Osteocyte (in vitro differentiated cells): ENCODE measurements around the gene ZFYVE21. TPM values are rescaled to one million over a fixed set of nuclear protein-coding genes. Genes with fewer than 3 reads are reported as not detected.

Source experiments
- DNase-seq: peaks from one replicate; pipeline ENCODE4 v3.0.0; 2021; ENCODE audit warnings: mixed read lengths; ENCODE audit not compliant: unreplicated experiment; ENCODE audit errors: extremely low spot score
- H3K27ac Mint-ChIP-seq: one replicate; pipeline ENCODE4 v1.8.0; 2021; ENCODE audit warnings: mild to moderate bottlenecking, mixed read lengths; ENCODE audit not compliant: unreplicated experiment
- H3K27me3 Mint-ChIP-seq: one replicate; pipeline ENCODE4 v1.8.0; 2021; ENCODE audit warnings: mixed read lengths; ENCODE audit not compliant: unreplicated experiment
- H3K36me3 Mint-ChIP-seq: one replicate; pipeline ENCODE4 v1.8.0; 2021; ENCODE audit warnings: mixed read lengths; ENCODE audit not compliant: unreplicated experiment
- H3K4me1 Mint-ChIP-seq: one replicate; pipeline ENCODE4 v1.8.0; 2021; ENCODE audit warnings: mixed read lengths; ENCODE audit not compliant: unreplicated experiment
- H3K4me3 Mint-ChIP-seq: one replicate; pipeline ENCODE4 v1.8.0; 2021; ENCODE audit warnings: mild to moderate bottlenecking, moderate library complexity, mixed read lengths; ENCODE audit not compliant: unreplicated experiment
- H3K9me3 Mint-ChIP-seq: one replicate; pipeline ENCODE4 v1.8.0; 2021; ENCODE audit warnings: mixed read lengths; ENCODE audit not compliant: unreplicated experiment
- long read RNA-seq: library from polyadenylated mRNA; unstranded; transcript quantifications from one replicate; pipeline ENCODE4 v2.0.0, GENCODE V29; 2021
- total RNA-seq: library from RNA; stranded (reverse); gene quantifications from 2 replicates; pipeline ENCODE4 v1.2.1, GENCODE V29; 2021
- TF ChIP-seq, protein P1 (sequence below): fragments of 200-600 bp; sonication (generic); IDR thresholded peaks from 2 replicates; pipeline ENCODE4 v1.5.0; 2021; ENCODE audit warnings: antibody characterized with exemption, mild to moderate bottlenecking, moderate library complexity

The ZFYVE21 gene
- total RNA-seq, result 48.9 and 52.9 TPM in 2 replicates
- long read RNA-seq, transcript ZFYVE21-202 (7 exons, 1,383 nt), result major isoform, 215 of 223 reads
- long read RNA-seq, partial matches to known transcripts, result 2 of 223 reads
- long read RNA-seq, other reads (novel, unspliced or antisense), result 3 of 223 reads

DNA sequence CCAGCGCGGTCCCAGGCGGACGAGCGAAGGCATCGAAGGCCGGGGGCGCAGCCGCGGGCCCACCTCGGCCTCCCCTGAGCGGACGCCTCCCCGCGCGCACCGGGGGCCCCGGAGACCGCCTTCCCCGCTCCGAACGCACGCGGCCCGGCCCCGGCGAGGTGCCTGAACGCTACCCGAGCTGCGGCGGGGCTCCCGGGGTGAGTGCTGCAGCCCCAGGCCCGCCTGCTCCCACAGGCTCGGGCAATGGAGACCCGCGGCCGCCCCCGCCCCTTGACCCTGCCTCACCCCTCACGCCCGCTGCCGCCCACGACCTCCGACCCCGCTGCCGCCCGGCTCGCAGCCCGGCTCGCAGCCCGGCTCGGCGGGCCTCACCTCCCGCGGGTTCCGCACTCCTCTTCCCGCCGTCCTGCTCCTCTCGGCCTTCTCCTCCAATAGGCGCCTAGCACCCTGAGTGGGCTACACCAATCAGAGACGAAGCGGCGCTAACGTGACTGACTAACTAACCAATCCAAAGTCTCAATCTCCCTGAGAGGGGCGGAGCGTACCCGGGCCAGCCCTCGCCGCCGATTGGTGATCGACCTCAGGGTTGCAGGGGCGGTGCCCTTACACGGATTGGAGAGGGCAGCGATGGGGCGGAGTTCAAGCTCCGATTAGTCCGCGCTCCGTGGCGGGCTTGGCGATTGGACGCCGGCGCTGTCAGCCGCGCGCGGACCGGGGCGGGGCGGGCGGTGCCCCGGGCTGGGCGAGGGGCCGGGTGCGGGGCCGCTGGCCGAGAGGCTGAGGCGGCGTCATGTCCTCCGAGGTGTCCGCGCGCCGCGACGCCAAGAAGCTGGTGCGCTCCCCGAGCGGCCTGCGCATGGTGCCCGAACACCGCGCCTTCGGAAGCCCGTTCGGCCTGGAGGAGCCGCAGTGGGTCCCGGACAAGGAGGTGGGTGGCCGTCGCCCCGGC lies at the start of gene ZFYVE21, which contains the start of gene XRCC3:
TSS of gene ZFYVE21 (plus strand) at position 759 of the 949 bp plus-strand sequence. CDS start at position 791, 32 bp downstream.
TSS of gene XRCC3 (minus strand) at position 400 of the 949 bp plus-strand sequence. CDS start 4,364 bp downstream, outside the sequence.
- H3K9me3 Mint-ChIP-seq, result no peaks in the 10 kb centered on the region
- peaks cover 44% of the 10 kb centered on the region for H3K4me1 Mint-ChIP-seq
- TF ChIP-seq, protein P1, sequence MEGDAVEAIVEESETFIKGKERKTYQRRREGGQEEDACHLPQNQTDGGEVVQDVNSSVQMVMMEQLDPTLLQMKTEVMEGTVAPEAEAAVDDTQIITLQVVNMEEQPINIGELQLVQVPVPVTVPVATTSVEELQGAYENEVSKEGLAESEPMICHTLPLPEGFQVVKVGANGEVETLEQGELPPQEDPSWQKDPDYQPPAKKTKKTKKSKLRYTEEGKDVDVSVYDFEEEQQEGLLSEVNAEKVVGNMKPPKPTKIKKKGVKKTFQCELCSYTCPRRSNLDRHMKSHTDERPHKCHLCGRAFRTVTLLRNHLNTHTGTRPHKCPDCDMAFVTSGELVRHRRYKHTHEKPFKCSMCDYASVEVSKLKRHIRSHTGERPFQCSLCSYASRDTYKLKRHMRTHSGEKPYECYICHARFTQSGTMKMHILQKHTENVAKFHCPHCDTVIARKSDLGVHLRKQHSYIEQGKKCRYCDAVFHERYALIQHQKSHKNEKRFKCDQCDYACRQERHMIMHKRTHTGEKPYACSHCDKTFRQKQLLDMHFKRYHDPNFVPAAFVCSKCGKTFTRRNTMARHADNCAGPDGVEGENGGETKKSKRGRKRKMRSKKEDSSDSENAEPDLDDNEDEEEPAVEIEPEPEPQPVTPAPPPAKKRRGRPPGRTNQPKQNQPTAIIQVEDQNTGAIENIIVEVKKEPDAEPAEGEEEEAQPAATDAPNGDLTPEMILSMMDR, result no peak
- no peaks in the 10 kb centered on the region for H3K36me3 Mint-ChIP-seq
- H3K4me3 Mint-ChIP-seq, result peak within 1 kb of the TSS; percentile 79
- peak within 1 kb of the TSS; percentile 68 for H3K27ac Mint-ChIP-seq
- no peaks in the 10 kb centered on the region for H3K27me3 Mint-ChIP-seq
- peak; percentile 100 for DNase-seq

DNA sequence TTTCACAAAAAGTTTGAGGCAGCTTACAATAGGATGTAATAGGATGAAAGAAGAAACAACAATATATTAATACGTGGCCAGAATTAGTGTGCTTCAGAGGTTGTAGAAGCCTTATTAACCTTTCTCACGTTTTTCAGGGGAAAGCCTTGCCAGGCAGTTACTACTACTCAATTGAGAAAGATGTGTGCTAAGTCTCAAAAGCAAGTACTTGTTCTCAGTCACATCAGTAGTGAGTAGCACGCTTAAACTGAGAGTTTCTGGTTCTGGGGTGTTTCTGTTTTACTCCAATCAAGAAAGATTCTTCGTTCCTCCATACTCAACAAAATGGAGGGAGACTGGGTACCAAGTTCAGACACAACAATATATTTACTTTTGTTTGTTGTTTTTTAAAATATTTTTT lies 47.9 kb upstream of the ZFYVE21 start:
- H3K4me1 Mint-ChIP-seq, result peaks cover 30% of the 10 kb centered on the region
- no peak overlapping the region for H3K4me3 Mint-ChIP-seq
- no peaks in the 10 kb centered on the region for H3K9me3 Mint-ChIP-seq
- DNase-seq, result no peak
- H3K27me3 Mint-ChIP-seq, result no peaks in the 10 kb centered on the region
- TF ChIP-seq, protein P1, result no peak
- no peak overlapping the region for H3K27ac Mint-ChIP-seq
- peaks cover 36% of the 10 kb centered on the region for H3K36me3 Mint-ChIP-seq

DNA sequence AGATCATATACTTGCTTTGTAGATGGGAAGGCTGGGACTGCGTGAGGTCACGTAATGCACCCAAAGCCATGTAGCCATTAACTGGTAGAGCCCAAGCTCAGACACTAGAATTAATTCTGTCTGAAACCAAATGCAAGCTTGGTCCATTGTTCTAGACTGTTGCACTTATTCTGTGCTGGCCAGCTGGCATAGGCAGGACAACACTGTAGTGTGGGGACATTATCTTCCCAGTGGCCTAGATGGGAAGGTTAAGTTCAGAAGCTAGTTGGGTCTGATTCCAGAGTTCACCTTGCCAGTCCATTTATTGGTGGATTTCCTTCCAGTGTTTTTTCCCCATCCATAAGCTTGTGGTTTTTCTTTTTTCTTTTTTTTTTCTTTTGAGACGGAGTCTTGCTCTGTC lies 47.5 kb upstream of the ZFYVE21 start:
- no peak for DNase-seq
- H3K4me3 Mint-ChIP-seq, result no peak overlapping the region
- no peaks in the 10 kb centered on the region for H3K27me3 Mint-ChIP-seq

DNA sequence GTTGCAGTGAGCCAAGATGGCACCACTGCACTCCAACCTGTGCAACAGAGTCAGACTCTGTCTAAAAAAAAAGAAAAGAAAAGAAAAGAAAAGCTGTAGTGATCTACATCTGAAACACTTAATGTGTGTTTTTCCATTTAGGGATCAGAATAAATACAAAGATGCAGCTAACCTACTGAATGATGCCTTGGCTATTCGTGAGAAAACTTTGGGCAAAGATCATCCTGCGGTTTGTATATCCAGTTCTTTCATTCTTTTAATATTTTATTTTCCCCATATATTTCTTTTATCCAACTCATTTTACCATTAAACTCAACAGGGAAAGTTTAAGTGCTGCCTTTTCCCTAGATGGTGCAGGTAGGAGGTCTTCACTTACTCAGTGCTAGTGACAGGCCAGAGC lies 46.2 kb upstream of the ZFYVE21 start:
- H3K4me3 Mint-ChIP-seq, result no peak overlapping the region
- peaks cover 15% of the 10 kb centered on the region for H3K4me1 Mint-ChIP-seq
- no peaks in the 10 kb centered on the region for H3K27me3 Mint-ChIP-seq
- no peak for DNase-seq
- peaks cover 45% of the 10 kb centered on the region for H3K36me3 Mint-ChIP-seq
- H3K9me3 Mint-ChIP-seq, result no peaks in the 10 kb centered on the region
- H3K27ac Mint-ChIP-seq, result no peak overlapping the region
- TF ChIP-seq, protein P1, result no peak

More for the DNA sequence above, 47.5 kb upstream of the ZFYVE21 start:
- Mint-ChIP-seq H3K27ac (no peak overlapping the region), H3K36me3 (peaks cover 40% of the 10 kb centered on the region), H3K4me1 (peaks cover 28% of the 10 kb centered on the region), H3K9me3 (no peaks in the 10 kb centered on the region)
- TF ChIP-seq, protein P1, result no peak

DNA sequence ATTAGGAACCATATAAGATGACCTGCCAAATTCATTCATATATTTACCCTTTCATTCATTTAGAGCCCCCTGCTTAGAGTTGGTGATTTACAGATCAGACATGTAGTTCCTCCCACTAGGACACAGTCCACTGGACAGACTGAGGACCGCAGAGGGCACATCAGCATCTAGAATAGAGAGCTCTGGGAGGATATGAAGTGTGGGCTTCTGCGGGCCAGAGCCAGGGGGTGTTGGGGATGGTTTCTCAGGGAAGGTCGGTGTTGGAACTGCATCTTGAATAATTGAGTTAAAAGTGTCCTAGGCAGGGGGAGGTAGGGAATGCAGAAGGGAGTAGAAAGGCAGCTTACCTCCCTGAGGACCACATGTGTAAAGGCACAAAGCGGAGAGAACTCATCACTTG lies 43.7 kb upstream of the ZFYVE21 start:
- peaks cover 56% of the 10 kb centered on the region for H3K36me3 Mint-ChIP-seq
- no peak overlapping the region for H3K27ac Mint-ChIP-seq
- no peak overlapping the region for H3K4me3 Mint-ChIP-seq
- H3K27me3 Mint-ChIP-seq, result no peaks in the 10 kb centered on the region
- no peaks in the 10 kb centered on the region for H3K4me1 Mint-ChIP-seq
- TF ChIP-seq, protein P1, result no peak
- H3K9me3 Mint-ChIP-seq, result no peaks in the 10 kb centered on the region
- no peak for DNase-seq
